ENCODE measurements around the gene ZNF655.
"Not testable (repeated sequence)": the region's sequence is repeated elsewhere in the genome, so short reads cannot be mapped to it uniquely, and the experiment has no call there.

Gene ZNF655

GRCh38 chr7:99561737-99562051 lies 3.3 kb downstream of the ZNF655 start:
- no peak for DNase-seq

DNA sequence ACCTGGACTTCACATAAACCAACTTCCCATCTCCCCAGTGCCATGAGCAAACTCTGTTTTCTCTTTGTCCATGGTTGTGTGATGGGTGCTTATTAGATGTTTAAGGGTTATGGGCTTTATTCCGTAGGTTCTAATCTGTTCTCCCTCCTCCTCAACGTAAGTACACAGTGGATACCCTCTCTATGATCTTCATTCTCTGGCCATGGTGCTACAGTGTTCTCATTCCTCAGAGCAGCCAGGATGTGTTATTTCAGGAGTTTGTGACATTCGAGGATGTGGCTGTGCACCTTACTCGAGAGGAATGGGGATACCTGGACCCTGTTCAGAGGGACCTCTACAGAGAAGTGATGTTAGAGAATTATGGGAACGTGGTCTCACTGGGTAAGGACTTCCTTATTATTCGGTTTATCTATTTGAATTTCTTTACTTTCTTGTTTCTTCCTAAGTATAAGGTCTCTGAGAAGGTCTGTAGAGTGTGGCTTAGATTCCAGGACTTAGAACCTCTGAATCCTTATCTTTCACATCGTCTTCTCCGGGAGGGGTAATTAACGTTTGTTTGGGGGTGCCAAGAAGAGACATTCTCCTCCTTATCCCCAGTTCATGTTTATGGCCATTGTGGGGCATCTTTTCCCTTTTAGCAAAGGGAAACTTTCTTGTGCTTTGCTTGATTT lies 3.8 kb downstream of the ZNF655 start:
- DNase-seq, result no peak

DNA sequence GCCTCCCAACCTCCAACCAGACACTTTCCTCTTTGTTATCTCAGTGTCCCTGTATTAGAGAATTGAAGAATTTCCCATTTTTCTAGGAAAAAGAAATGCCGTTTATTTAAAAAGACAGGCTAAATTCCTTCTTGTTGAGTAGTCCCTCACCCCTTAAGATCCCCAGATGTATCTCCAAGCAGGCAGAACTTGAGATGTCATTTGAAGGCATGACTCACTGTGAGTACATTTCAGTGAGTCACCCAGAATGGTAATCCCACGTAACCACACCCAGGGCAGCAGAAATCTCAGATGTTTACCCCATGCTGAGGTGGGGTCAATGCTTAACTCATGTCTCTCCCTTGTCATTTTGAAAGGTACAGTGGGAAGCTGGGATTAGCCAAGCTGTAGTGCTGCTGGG lies 4.4 kb downstream of the ZNF655 start:
- peak; percentile 33 to 54 for DNase-seq

GRCh38 chr7:99563650-99564049 lies 5.2 kb downstream of the ZNF655 start:
- DNase-seq, result no peak

DNA sequence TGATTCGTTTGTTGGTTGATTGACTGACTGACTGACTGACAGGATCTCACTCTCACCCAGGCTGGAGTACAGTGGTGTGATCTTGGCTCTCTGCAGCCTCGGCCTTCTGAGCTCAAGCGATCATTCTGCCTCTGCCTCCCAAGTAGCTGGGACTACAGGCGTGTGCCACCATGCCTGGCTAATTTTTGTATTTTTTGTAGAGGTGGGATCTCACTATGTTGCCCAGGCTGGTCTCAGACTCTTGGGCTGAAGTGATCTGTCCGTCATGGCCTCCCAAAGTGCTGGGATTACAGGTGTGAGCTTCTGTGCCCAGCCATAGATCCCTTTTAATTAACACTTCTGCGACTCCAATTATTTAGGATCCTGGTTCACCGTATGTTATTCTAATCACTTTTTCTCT lies 10.3 kb downstream of the ZNF655 start:
- not testable (repeated sequence) for DNase-seq

GRCh38 chr7:99571768-99572167 lies 13.3 kb downstream of the ZNF655 start:
- no peak for DNase-seq

GRCh38 chr7:99573257-99573656 lies 14.8 kb downstream of the ZNF655 start:
- no peak for DNase-seq

GRCh38 chr7:99576251-99576650 lies 17.8 kb downstream of the ZNF655 start:
- no peak for DNase-seq

DNA sequence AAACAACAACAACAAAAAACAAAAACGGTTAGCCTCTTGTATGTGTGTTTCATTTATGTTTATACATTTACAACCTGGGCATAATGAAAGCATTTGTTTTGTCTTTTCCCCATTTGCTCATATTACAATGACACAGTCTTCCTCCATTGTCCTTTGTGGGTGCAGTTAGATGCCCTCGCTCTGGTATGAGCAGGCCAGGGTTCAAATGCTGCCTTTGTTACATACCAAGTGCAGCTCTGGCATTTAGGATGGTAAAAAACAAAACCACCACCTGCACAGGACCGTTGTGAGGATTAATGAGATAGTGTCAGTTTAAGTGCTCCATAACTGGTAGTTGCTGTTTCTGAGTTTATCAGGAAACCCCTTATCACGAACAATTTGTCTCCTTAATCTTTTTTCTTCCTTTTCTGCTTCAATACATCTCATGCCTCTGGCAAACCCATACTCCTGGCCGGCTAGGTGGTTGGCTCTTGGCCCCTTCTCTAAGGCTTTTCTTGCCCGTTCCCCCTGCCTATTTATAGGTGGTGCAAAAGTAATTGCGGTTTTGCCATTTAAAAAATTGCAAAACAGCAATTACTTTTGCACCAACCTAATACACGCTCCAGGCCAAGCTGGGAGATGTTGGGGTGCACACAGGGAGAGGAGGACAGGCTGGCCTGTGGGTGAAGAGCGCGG lies 21.0 kb downstream of the ZNF655 start:
- DNase-seq, result no peak

GRCh38 chr7:99579956-99580777 lies 21.7 kb downstream of the ZNF655 start:
- DNase-seq, result peak; percentile 52 to 58

DNA sequence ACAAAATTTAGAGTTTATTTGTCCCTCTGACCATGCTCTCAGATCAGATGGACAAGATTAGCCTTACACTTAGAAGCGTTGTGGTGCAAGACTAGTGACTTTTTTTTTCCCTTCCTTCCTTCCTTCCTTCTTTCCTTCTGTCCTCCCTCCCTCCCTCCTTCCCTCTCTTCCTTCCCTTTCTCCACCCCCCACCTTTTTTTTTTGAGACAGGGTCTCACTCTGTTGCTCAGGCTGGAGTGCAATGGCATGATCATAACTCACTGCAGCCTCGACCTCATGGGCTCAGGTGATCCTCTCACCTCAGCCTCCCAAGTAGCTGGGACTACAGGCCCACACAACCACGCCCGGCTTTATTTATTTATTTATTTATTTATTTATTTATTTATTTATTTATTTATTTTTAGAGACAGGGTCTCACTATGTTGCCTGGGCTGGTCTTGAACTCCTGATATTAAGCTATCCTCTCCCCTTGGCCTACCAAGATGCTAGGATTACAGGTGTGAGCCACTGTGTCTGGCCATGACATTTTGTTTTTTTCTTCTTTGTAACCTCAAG lies 22.4 kb downstream of the ZNF655 start:
- DNase-seq, result not testable (repeated sequence)

DNA sequence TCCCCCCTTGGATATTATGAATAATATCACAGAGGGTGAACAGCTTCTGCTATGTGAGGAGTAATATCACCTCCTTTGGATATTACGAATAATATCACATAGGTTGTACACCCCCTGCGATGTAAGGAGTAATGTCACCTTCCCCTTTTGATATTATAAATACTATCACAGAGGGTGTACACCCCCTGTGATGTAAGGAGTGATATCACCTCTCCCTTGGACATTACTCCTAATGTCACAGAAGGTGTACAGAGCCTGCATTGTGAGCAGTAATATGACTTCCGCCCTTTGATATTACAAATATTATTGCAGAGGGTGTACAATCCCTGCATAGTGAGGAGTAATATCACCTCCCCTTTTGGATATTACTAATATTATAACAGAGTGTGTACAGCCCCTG lies 30.4 kb downstream of the ZNF655 start:
- no peak for DNase-seq

GRCh38 chr7:99594948-99595745 lies 36.7 kb downstream of the ZNF655 start:
- DNase-seq, result no peak

- DNase-seq, result no peak
Observed at GRCh38 chr7:99596408-99596955, 38.0 kb downstream of the ZNF655 start.

- DNase-seq, result peak in 1 of 2 experiments; percentile 3
Observed at GRCh38 chr7:99597762-99598501, 39.5 kb downstream of the ZNF655 start, which contains the start of gene TMEM225B. TSS of gene TMEM225B (plus strand) at chr7:99598267. CDS start at chr7:99604389, 6,122 bp downstream.

- no peak for DNase-seq
Observed at GRCh38 chr7:99599836-99600235, 41.4 kb downstream of the ZNF655 start.

DNA sequence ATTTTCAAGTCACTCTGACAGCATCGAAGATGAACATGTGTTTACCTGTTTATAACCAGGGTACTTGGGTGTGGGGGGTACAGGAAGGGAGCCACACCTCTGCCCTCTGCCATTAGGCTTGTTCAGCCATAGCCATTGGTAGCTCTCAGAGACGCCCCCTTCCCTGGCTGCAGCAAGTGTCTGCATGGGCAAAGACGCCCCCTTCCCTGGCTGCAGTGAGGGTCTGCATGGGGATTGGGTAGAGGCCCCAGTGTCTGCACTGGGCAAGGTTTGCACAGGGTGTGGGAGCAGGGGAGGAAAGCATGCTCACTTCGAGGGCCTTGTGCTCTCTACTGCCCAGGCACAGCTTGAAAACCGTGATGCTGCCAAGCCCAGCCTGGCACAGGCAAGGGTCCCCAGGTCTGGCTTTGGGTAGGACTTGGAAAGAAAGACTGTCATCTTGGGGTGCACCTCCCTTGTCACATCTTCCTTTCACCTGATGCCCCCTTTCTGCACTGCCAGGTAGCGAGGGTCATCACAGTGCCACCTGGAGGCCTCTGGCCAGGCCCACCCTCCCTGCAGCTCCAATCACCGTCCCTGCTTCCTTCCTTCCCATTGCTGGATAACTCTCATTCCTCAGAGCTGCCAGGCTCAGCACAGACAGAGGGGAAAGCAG lies 43.3 kb downstream of the ZNF655 start:
- DNase-seq, result no peak

DNA sequence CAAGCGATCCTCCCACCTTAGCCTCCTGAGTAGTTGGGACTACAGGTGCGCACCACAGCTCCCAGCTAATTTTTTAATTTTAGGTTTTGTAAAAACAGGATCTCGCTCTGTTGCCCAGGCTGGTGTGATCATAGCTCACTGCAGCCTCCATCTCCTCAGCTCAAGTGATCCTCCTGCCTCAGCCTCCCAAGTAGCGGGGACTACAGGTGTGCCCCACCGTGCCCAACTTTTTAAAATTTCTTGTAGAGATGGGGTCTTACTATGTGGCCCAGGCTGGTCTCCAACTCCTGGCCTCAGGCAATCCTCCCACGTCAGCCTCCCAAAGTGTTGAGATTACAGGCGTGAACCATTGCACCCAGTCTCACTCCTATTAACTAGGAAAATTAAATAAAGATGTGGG lies 47.1 kb downstream of the ZNF655 start:
- DNase-seq, result no peak

DNA sequence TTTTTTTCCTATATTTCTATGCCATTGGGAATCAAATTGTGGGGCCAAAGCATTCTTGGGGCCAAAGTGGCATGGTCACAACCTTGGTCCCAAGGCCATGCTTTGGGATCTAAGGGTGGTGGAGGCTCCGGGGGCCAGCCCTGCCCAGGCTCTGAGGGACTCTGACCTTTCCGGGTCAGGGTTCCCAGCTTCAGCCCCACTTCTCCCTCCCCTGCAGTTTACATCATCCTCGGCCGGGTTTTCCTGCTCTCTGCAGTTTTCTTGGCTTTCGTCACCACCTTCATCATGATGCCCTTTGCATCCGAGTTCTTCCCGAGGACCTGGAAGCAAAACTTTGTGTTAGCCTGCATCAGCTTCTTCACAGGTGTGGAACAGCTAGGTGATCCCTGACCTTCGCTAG lies 48.1 kb downstream of the ZNF655 start:
- no peak for DNase-seq

- no peak for DNase-seq
Observed at GRCh38 chr7:99607548-99607947, 49.1 kb downstream of the ZNF655 start.

DNA sequence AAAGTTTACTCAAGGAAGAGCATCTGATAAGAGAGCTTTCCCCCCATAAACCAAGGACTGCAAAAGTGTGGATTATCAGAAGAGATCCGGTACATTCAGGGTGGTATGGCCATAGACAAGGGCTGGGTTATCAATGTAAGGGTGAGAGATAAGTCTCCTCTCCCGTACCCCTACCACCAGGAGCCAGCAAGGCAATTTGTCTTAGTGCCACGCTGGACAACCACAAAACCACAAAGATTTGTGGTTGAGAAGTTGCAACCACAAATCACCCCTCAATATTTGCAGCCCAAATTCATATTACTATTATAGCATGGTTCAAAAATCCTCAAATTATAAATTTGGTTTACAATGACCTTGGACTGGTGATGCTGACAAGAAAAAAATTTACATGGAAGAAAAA lies 56.1 kb downstream of the ZNF655 start:
- DNase-seq, result no peak

All from activated CD4-positive, alpha-beta T cell treated with anti-CD3 and anti-CD28 coated beads, Interleukin-2, amount 50 U/mL, for 48 hours (primary cell).